Esophagus muscularis mucosa (tissue), 3 donors: ENCODE results near the gene ARMS2.

Experiments used
- EP300 ChIP-seq: sonication (generic); formaldehyde crosslinking; IDR thresholded peaks from one replicate; pipeline ENCODE4 v1.6.1; 2017; ENCODE audit warnings: antibody characterized with exemption
- TF ChIP-seq, protein P1 (sequence below), 3 experiments: fragments of 200-600 bp in 2 of 3; fragments of 450-650 bp in 1 of 3; sonication (generic) in 2 of 3; IDR thresholded peaks; one replicate each; pipeline ENCODE4 v1.5.1; 2017 to 2019; ENCODE audit warnings: antibody characterized with exemption in 3 of 3, mild to moderate bottlenecking in 2 of 3, moderate library complexity in 1 of 3

DNA sequence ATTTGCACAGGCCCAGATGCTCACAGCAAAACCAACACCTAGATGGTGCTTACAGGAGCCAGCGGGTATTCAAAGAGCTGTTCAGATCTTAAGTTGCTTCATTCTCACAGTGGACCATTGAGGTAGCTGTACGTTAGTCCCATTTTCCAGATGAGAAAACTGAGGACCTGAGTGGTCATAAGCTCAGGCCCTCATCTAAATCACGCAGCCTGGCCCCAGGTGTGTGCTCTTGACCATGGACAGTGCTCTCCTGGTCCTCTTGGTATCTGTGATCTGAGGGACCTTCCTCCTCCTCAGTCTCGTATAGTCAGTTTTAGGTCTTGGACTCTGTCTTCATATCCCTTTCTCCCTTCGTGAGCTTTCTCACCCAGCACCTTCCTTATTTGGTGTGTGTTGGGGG, 50.6 kb downstream of the ARMS2 start:
- TF ChIP-seq, protein P1, sequence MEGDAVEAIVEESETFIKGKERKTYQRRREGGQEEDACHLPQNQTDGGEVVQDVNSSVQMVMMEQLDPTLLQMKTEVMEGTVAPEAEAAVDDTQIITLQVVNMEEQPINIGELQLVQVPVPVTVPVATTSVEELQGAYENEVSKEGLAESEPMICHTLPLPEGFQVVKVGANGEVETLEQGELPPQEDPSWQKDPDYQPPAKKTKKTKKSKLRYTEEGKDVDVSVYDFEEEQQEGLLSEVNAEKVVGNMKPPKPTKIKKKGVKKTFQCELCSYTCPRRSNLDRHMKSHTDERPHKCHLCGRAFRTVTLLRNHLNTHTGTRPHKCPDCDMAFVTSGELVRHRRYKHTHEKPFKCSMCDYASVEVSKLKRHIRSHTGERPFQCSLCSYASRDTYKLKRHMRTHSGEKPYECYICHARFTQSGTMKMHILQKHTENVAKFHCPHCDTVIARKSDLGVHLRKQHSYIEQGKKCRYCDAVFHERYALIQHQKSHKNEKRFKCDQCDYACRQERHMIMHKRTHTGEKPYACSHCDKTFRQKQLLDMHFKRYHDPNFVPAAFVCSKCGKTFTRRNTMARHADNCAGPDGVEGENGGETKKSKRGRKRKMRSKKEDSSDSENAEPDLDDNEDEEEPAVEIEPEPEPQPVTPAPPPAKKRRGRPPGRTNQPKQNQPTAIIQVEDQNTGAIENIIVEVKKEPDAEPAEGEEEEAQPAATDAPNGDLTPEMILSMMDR (IDR thresholded peaks at IDR 0.05), result no peak
- TF ChIP-seq EP300, result no peak
